WTC11 (cell line): Measurements from ENCODE around the gene RNF182.

Experiments
- CREB1 ChIP-seq: sonication (generic); formaldehyde crosslinking; IDR thresholded peaks from 2 replicates; pipeline ENCODE4 v1.8.0; 2023; ENCODE audit warnings: mild to moderate bottlenecking, missing genetic modification reagents
- FOXP1 ChIP-seq: sonication (generic); formaldehyde crosslinking; IDR thresholded peaks from 2 replicates; pipeline ENCODE4 v1.8.0; 2022; ENCODE audit warnings: missing genetic modification reagents, mild to moderate bottlenecking, moderate library complexity, borderline replicate concordance
- MAX ChIP-seq: sonication (generic); formaldehyde crosslinking; IDR thresholded peaks from 2 replicates; pipeline ENCODE4 v1.8.0; 2022; ENCODE audit warnings: mild to moderate bottlenecking, missing genetic modification reagents
- TF ChIP-seq, protein P1 (sequence below): sonication (generic); formaldehyde crosslinking; IDR thresholded peaks from 2 replicates; pipeline ENCODE4 v1.8.0; 2022; ENCODE audit warnings: mild to moderate bottlenecking, missing genetic modification reagents
- TF ChIP-seq, protein P2 (sequence below): sonication (generic); formaldehyde crosslinking; IDR thresholded peaks from 2 replicates; pipeline ENCODE4 v1.8.1; 2022; ENCODE audit warnings: mild to moderate bottlenecking, moderate library complexity, missing genetic modification reagents

GRCh38 chr6:13998356-13998755 is 73.6 kb downstream of the RNF182 start:
- TF ChIP-seq, protein P1, sequence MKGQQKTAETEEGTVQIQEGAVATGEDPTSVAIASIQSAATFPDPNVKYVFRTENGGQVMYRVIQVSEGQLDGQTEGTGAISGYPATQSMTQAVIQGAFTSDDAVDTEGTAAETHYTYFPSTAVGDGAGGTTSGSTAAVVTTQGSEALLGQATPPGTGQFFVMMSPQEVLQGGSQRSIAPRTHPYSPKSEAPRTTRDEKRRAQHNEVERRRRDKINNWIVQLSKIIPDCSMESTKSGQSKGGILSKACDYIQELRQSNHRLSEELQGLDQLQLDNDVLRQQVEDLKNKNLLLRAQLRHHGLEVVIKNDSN (CRISPR knock-in tag), result no peak
- TF ChIP-seq FOXP1 (CRISPR knock-in tag), result no peak
- TF ChIP-seq, protein P2, sequence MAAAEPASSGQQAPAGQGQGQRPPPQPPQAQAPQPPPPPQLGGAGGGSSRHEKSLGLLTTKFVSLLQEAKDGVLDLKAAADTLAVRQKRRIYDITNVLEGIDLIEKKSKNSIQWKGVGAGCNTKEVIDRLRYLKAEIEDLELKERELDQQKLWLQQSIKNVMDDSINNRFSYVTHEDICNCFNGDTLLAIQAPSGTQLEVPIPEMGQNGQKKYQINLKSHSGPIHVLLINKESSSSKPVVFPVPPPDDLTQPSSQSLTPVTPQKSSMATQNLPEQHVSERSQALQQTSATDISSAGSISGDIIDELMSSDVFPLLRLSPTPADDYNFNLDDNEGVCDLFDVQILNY, result no peak
- no peak for TF ChIP-seq MAX (CRISPR knock-in tag)
- no peak for TF ChIP-seq CREB1 (CRISPR knock-in tag)
